Vagina (tissue), 2 donors: ENCODE results near the gene ARMC6.

Experiments
- CTCF ChIP-seq, 3 experiments: fragments of 450-650 bp in 2 of 3; fragments of 200-600 bp in 1 of 3; sonication (generic) in 1 of 3; IDR thresholded peaks; one replicate each; pipeline ENCODE4 v1.5.1; 2017 to 2019; ENCODE audit warnings: antibody characterized with exemption in 3 of 3, mild to moderate bottlenecking in 2 of 3, moderate library complexity in 2 of 3
- POLR2A ChIP-seq, 2 donors: fragments of 450-650 bp; IDR thresholded peaks; one replicate each; pipeline ENCODE4 v1.6.1; 2017; ENCODE audit warnings: antibody characterized with exemption in 2 of 2, mild to moderate bottlenecking in 2 of 2, moderate library complexity in 2 of 2

GRCh38 chr19:18993115-18993514, 40.3 kb upstream of the ARMC6 start:
- TF ChIP-seq CTCF (IDR thresholded peaks at IDR 0.05), result no peak
- no peak for TF ChIP-seq POLR2A (IDR thresholded peaks at IDR 0.05)
